ENCODE data around the gene SOHLH1. TPM values are rescaled to one million over a fixed set of nuclear protein-coding genes. Genes with fewer than 3 reads are reported as not detected.

Gene SOHLH1
- total RNA-seq, 1 experiment from 2014 or later, result not detected

DNA sequence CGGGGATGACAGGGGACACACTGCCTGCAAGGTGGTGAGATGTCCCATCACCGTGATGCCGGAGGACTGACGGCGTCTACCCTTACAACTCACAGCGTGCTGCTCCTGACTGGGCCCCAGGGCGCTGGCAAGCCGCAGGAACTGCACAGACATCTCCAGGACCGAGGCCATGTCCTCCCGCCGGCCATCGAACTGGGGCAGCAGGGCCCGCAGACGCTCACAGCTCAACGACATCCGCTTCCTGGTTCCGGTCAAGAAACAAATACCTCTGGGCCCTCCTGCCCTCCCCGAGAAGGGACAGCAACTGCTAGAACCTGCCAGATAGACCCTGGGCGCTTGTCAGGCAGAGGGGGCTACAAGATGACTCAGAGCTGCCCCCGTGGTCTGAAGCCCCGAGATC, 1.0 kb downstream of the SOHLH1 start:
- no peaks in the 10 kb centered on the region for H3K9me3 ChIP-seq (ENCODE audit: low read depth, low read length, poor library complexity, severe bottlenecking)
- CTCF ChIA-PET, result no interaction called here

GRCh38 chr9:135697226-135697625, 2.1 kb downstream of the SOHLH1 start:
- BruUV-seq (replicated peaks), result no TSS peak
- H3K4me1 ChIP-seq (ENCODE audit: insufficient read depth, low read length, poor library complexity, severe bottlenecking), result peaks cover 6% of the 10 kb centered on the region
- intact Hi-C loops (cut with micrococcal nuclease; ENCODE audit: unreplicated experiment), result no loop called here
- H3K27me3 ChIP-seq (replicated peaks; ENCODE audit: insufficient read depth, low read depth, low read length, poor library complexity), result no peaks in the 10 kb centered on the region
- no peaks in the 10 kb centered on the region for H3K36me3 ChIP-seq (ENCODE audit: insufficient read depth, low read length, poor library complexity, severe bottlenecking)
- no peak overlapping the region for H3K4me3 ChIP-seq (ENCODE audit: low read depth, low read length, poor library complexity, severe bottlenecking)
- CTCF ChIA-PET, result no interaction called here
- H3K9me3 ChIP-seq (ENCODE audit: low read depth, low read length, poor library complexity, severe bottlenecking), result no peaks in the 10 kb centered on the region
- DNase-seq (ENCODE audit: low spot score), result no peak
- H3K27ac ChIP-seq (ENCODE audit: low read depth, low read length, poor library complexity, severe bottlenecking), result no peak overlapping the region
- POLR2A ChIA-PET (ENCODE audit: low non-redundant PET), result no interaction called here
- no peak for TF ChIP-seq EZH2 (IDR thresholded peaks at IDR 0.05; ENCODE audit: borderline replicate concordance, low read depth, low read length, poor library complexity, severe bottlenecking)
- TF ChIP-seq CTCF (conservative IDR thresholded peaks at IDR 0.05; ENCODE audit: low read depth, low read length), result no peak

More for the DNA sequence above, 1.0 kb downstream of the SOHLH1 start:
- BruUV-seq (replicated peaks), result no TSS peak
- Histone ChIP-seq H3K27me3 (replicated peaks; ENCODE audit: insufficient read depth, low read depth, low read length, poor library complexity) (no peaks in the 10 kb centered on the region), H3K36me3 (ENCODE audit: insufficient read depth, low read length, poor library complexity, severe bottlenecking) (no peaks in the 10 kb centered on the region), H3K4me3 (ENCODE audit: low read depth, low read length, poor library complexity, severe bottlenecking) (no peak overlapping the region), H3K4me1 (ENCODE audit: insufficient read depth, low read length, poor library complexity, severe bottlenecking) (peaks cover 5% of the 10 kb centered on the region), H3K27ac (ENCODE audit: low read depth, low read length, poor library complexity, severe bottlenecking) (no peak overlapping the region)
- TF ChIP-seq EZH2 (IDR thresholded peaks at IDR 0.05; ENCODE audit: borderline replicate concordance, low read depth, low read length, poor library complexity, severe bottlenecking), result no peak
- no peak for TF ChIP-seq CTCF (conservative IDR thresholded peaks at IDR 0.05; ENCODE audit: low read depth, low read length)
- POLR2A ChIA-PET (ENCODE audit: low non-redundant PET), result no interaction called here
- no peak for DNase-seq (ENCODE audit: low spot score)
- intact Hi-C loops (cut with micrococcal nuclease; ENCODE audit: unreplicated experiment), result no loop called here

DNA sequence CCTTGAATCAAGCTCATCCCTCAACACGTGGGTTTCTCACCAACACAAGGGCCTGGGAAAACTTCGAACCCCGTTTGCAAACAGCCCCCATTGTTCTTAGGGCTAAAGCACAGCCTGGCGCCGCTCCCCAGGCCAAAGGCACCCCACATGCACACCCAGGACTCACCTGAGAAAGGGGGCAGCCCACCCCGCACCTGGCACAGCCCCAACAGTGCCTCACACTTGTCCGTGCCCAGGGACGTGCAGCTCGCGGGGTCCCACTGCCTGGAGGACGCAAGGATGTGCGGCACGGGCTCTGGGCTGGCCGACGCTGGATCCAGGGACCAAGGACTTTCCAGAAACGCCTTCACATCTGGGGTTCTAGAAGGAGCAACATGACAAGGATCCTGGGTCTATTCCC, 2.8 kb downstream of the SOHLH1 start:
- POLR2A ChIA-PET (ENCODE audit: low non-redundant PET), result no interaction called here
- H3K9me3 ChIP-seq (ENCODE audit: low read depth, low read length, poor library complexity, severe bottlenecking), result no peaks in the 10 kb centered on the region
- no peaks in the 10 kb centered on the region for H3K36me3 ChIP-seq (ENCODE audit: insufficient read depth, low read length, poor library complexity, severe bottlenecking)
- intact Hi-C loops (cut with micrococcal nuclease; ENCODE audit: unreplicated experiment), result no loop called here
- TF ChIP-seq EZH2 (IDR thresholded peaks at IDR 0.05; ENCODE audit: borderline replicate concordance, low read depth, low read length, poor library complexity, severe bottlenecking), result no peak
- no peak for TF ChIP-seq CTCF (conservative IDR thresholded peaks at IDR 0.05; ENCODE audit: low read depth, low read length)
- no peak overlapping the region for H3K27ac ChIP-seq (ENCODE audit: low read depth, low read length, poor library complexity, severe bottlenecking)
- no peak overlapping the region for H3K4me3 ChIP-seq (ENCODE audit: low read depth, low read length, poor library complexity, severe bottlenecking)
- peaks cover 4% of the 10 kb centered on the region for H3K4me1 ChIP-seq (ENCODE audit: insufficient read depth, low read length, poor library complexity, severe bottlenecking)
- no peaks in the 10 kb centered on the region for H3K27me3 ChIP-seq (replicated peaks; ENCODE audit: insufficient read depth, low read depth, low read length, poor library complexity)
- no TSS peak for BruUV-seq (replicated peaks)
- DNase-seq (ENCODE audit: low spot score), result no peak
- CTCF ChIA-PET, result no interaction called here

Measured in A673 (cell line).